H9 (cell line): ENCODE measurements around the gene MGMT. TPM values are rescaled to one million over a fixed set of nuclear protein-coding genes. Genes with fewer than 3 reads are reported as not detected.

Experiments used
- DNase-seq: peaks from one replicate; pipeline ENCODE4 v3.0.0-alpha.2; 2017
- H2AFZ ChIP-seq: one replicate; pipeline ENCODE4 v1.6.1; 2013; ENCODE audit warnings: mild to moderate bottlenecking, low read length, control low read depth, moderate library complexity
- H2AK5ac ChIP-seq: 2 replicates; pipeline ENCODE4 v1.6.1; 2013; ENCODE audit warnings: low read length, control low read depth, mixed read lengths; ENCODE audit not compliant: insufficient read length
- H2BK120ac ChIP-seq: one replicate; pipeline ENCODE4 v1.6.1; 2013; ENCODE audit warnings: low read depth, mild to moderate bottlenecking, low read length, control low read depth, inconsistent platforms; ENCODE audit not compliant: poor library complexity, severe bottlenecking
- H2BK12ac ChIP-seq: 2 replicates; pipeline ENCODE4 v1.6.1; 2013; ENCODE audit warnings: low read length, control low read depth, mixed read lengths, low read depth; ENCODE audit not compliant: insufficient read length
- H2BK15ac ChIP-seq: 2 replicates; pipeline ENCODE4 v1.6.1; 2013; ENCODE audit warnings: low read depth, low read length, control low read depth
- H2BK20ac ChIP-seq: one replicate; pipeline ENCODE4 v1.6.1; 2013; ENCODE audit warnings: low read depth, mild to moderate bottlenecking, low read length, control low read depth, inconsistent platforms; ENCODE audit not compliant: poor library complexity, severe bottlenecking
- H2BK5ac ChIP-seq: 2 replicates; pipeline ENCODE4 v1.6.1; 2013; ENCODE audit warnings: low read length, control low read depth, mixed read lengths; ENCODE audit not compliant: insufficient read length
- H3K14ac ChIP-seq: 2 replicates; pipeline ENCODE4 v1.6.1; 2013; ENCODE audit warnings: low read length, control low read depth; ENCODE audit not compliant: insufficient read depth
- H3K18ac ChIP-seq: 2 replicates; pipeline ENCODE4 v1.6.1; 2013; ENCODE audit warnings: low read depth, mild to moderate bottlenecking, mixed read lengths, low read length, control low read depth; ENCODE audit not compliant: insufficient read length
- H3K23ac ChIP-seq: 2 replicates; pipeline ENCODE4 v1.6.1; 2013; ENCODE audit warnings: low read length, control low read depth, mixed read lengths, low read depth; ENCODE audit not compliant: insufficient read length
- H3K23me2 ChIP-seq: 2 replicates; pipeline ENCODE4 v1.6.1; 2013; ENCODE audit warnings: low read depth, mild to moderate bottlenecking, mixed read lengths, low read length, control low read depth; ENCODE audit not compliant: insufficient read length, poor library complexity, severe bottlenecking
- H3K27ac ChIP-seq: 2 replicates; pipeline ENCODE4 v1.5.1; 2013; ENCODE audit warnings: low read length, control low read depth, mixed read lengths, low read depth; ENCODE audit not compliant: insufficient read length
- H3K27me3 ChIP-seq: 2 replicates; pipeline ENCODE4 v1.6.1; 2013; ENCODE audit warnings: low read length, control low read depth, inconsistent platforms; ENCODE audit not compliant: insufficient read depth
- H3K4ac ChIP-seq: 2 replicates; pipeline ENCODE4 v1.6.1; 2013; ENCODE audit warnings: low read depth, mild to moderate bottlenecking, control low read depth, inconsistent platforms, low read length, moderate library complexity
- H3K4me1 ChIP-seq: 2 replicates; pipeline ENCODE4 v1.6.1; 2013; ENCODE audit warnings: low read length, control low read depth, inconsistent platforms; ENCODE audit not compliant: insufficient read depth
- H3K4me2 ChIP-seq: 2 replicates; pipeline ENCODE4 v1.6.1; 2013; ENCODE audit warnings: low read length, control low read depth, mixed read lengths; ENCODE audit not compliant: insufficient read length, insufficient read depth
- H3K56ac ChIP-seq: 2 replicates; pipeline ENCODE4 v1.6.1; 2013; ENCODE audit warnings: low read depth, mild to moderate bottlenecking, mixed read lengths, low read length, control low read depth; ENCODE audit not compliant: insufficient read length
- H3K79me1 ChIP-seq: 2 replicates; pipeline ENCODE4 v1.6.1; 2013; ENCODE audit warnings: low read depth, mild to moderate bottlenecking, moderate library complexity, low read length, control low read depth, inconsistent platforms; ENCODE audit not compliant: insufficient read depth, poor library complexity, severe bottlenecking
- H3K79me2 ChIP-seq: 2 replicates; pipeline ENCODE4 v1.6.1; 2013; ENCODE audit warnings: low read length, control low read depth, inconsistent platforms; ENCODE audit not compliant: insufficient read depth
- H3K9ac ChIP-seq: 2 replicates; pipeline ENCODE4 v1.6.1; 2013; ENCODE audit warnings: low read length, control low read depth, mixed read lengths; ENCODE audit not compliant: insufficient read length; ENCODE audit errors: extremely low read depth
- H3K9me3 ChIP-seq: one replicate; pipeline ENCODE4 v1.6.1; 2013; ENCODE audit warnings: low read depth, low read length, inconsistent platforms; ENCODE audit not compliant: control insufficient read depth
- H3T11ph ChIP-seq: one replicate; pipeline ENCODE4 v1.6.1; 2013; ENCODE audit warnings: mild to moderate bottlenecking, low read length, control low read depth, inconsistent platforms
- H4K20me1 ChIP-seq: one replicate; pipeline ENCODE4 v1.6.1; 2013; ENCODE audit not compliant: control insufficient read depth, insufficient read length, insufficient read depth
- H4K5ac ChIP-seq: 2 replicates; pipeline ENCODE4 v1.6.1; 2013; ENCODE audit warnings: low read depth, mild to moderate bottlenecking, mixed read lengths, low read length, control low read depth; ENCODE audit not compliant: insufficient read length
- H4K8ac ChIP-seq: replicated peaks from 2 replicates; pipeline ENCODE4 v1.6.1; 2013; ENCODE audit warnings: low read length, control low read depth, mixed read lengths, low read depth; ENCODE audit not compliant: insufficient read length
- H4K91ac ChIP-seq: 2 replicates; pipeline ENCODE4 v1.6.1; 2013; ENCODE audit warnings: low read depth, mild to moderate bottlenecking, moderate library complexity, mixed read lengths, low read length, control low read depth; ENCODE audit not compliant: insufficient read length
- H3K27ac Mint-ChIP-seq, 3 experiments: 2 replicates in 2 of 3; 3 replicates in 1 of 3; pipeline ENCODE4 v1.8.0; 2020 to 2021; ENCODE audit warnings: mixed read lengths in 3 of 3, mild to moderate bottlenecking in 1 of 3, moderate library complexity in 1 of 3
- H3K27me3 Mint-ChIP-seq: 2 replicates; pipeline ENCODE4 v1.8.0; 2021; ENCODE audit warnings: low read depth, mild to moderate bottlenecking, moderate library complexity, mixed read lengths
- H3K36me3 Mint-ChIP-seq, 3 experiments: 2 replicates in 2 of 3; 3 replicates in 1 of 3; pipeline ENCODE4 v1.8.0; 2020 to 2021; ENCODE audit warnings: low read depth in 3 of 3, mixed read lengths in 3 of 3; ENCODE audit not compliant: insufficient read depth in 1 of 3
- H3K4me1 Mint-ChIP-seq, 2 experiments: 2 replicates each; pipeline ENCODE4 v1.8.0; 2020; ENCODE audit warnings: mixed read lengths in 2 of 2
- H3K4me3 Mint-ChIP-seq, 2 experiments: 2 replicates in 1 of 2; 3 replicates in 1 of 2; pipeline ENCODE4 v1.8.0; 2020 to 2021; ENCODE audit warnings: mild to moderate bottlenecking in 2 of 2, mixed read lengths in 2 of 2, moderate library complexity in 1 of 2
- H3K9me3 Mint-ChIP-seq, 2 experiments: 2 replicates in 1 of 2; 3 replicates in 1 of 2; pipeline ENCODE4 v1.8.0; 2020; ENCODE audit warnings: mild to moderate bottlenecking in 2 of 2, mixed read lengths in 2 of 2, moderate library complexity in 1 of 2
- WGBS: extraction: QIAGEN DNeasy Blood & Tissue Kit; methylation state at CpG from one replicate; pipeline ENCODE4 v1.1.7; 2013; ENCODE audit warnings: missing lambda C conversion rate, low lambda C conversion rate, mixed read lengths; ENCODE audit not compliant: insufficient read length; ENCODE audit errors: extremely low coverage; 5-methylcytosine and 5-hydroxymethylcytosine counted together
- total RNA-seq: library from RNA; stranded (reverse); gene quantifications from 2 replicates; pipeline ENCODE4 v1.2.1, GENCODE V29; 2021
- TF ChIP-seq, protein P1 (sequence below): fragments of 200-600 bp; sonication (generic); conservative IDR thresholded peaks from 3 replicates; pipeline ENCODE4 v1.8.0; 2021; ENCODE audit warnings: antibody characterized with exemption, mild to moderate bottlenecking

Gene MGMT
- total RNA-seq, 1 experiment from 2014 or later = 18.4 TPM

DNA sequence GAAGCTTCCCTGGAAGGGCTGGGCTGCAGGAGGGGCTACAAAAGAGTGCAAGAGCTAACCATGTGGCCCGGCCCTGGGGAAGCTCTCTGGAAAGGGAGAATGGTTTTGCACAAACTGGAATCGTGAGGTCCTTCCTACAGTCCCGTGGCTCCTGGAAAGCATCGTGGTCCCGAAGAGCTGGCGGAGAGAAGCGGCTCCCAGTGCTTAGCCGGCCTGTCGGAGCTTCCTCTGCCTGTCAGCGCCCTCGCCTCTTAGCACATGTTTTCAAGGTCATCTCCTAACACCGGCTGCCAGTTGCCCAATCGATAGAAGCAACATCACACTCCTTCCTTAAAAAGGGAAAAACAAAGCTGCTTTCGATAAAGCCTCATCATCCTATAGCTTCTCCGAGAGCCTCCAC is 42.1 kb upstream of the MGMT start:
- H3K9me3 ChIP-seq = no peaks in the 10 kb centered on the region
- no CpG with 5 or more reads among the region's 15 CpGs for WGBS
- H2BK120ac ChIP-seq = no peak overlapping the region
- H3T11ph ChIP-seq = no peak overlapping the region
- H4K91ac ChIP-seq = no peak overlapping the region
- no peak overlapping the region for H3K27ac ChIP-seq
- H3K18ac ChIP-seq = no peak overlapping the region
- no peak overlapping the region for H2BK20ac ChIP-seq
- H3K23ac ChIP-seq = no peak overlapping the region
- H3K9ac ChIP-seq = no peak overlapping the region
- H4K20me1 ChIP-seq = no peaks in the 10 kb centered on the region
- H3K14ac ChIP-seq = no peak overlapping the region
- no peaks in the 10 kb centered on the region for H3K4me1 ChIP-seq
- H2BK12ac ChIP-seq = no peak overlapping the region
- peaks cover 0 to 4% of the 10 kb centered on the region in 2 experiments; a peak in 1 of 4 replicates for H3K4me1 Mint-ChIP-seq
- no peaks in the 10 kb centered on the region for H3K23me2 ChIP-seq
- H3K79me2 ChIP-seq = no peaks in the 10 kb centered on the region
- H3K4ac ChIP-seq = no peak overlapping the region
- peaks cover 2% of the 10 kb centered on the region for H3K27me3 Mint-ChIP-seq
- H2BK15ac ChIP-seq = no peak overlapping the region
- no peak overlapping the region for H3K4me2 ChIP-seq
- H3K27ac Mint-ChIP-seq = no peak overlapping the region
- no peaks in the 10 kb centered on the region for H3K27me3 ChIP-seq
- no peak overlapping the region for H2AK5ac ChIP-seq
- no peak overlapping the region for H2AFZ ChIP-seq
- no peak for DNase-seq
- no peak overlapping the region for H3K56ac ChIP-seq
- H2BK5ac ChIP-seq = no peak overlapping the region
- H4K5ac ChIP-seq = no peak overlapping the region
- TF ChIP-seq, protein P1, sequence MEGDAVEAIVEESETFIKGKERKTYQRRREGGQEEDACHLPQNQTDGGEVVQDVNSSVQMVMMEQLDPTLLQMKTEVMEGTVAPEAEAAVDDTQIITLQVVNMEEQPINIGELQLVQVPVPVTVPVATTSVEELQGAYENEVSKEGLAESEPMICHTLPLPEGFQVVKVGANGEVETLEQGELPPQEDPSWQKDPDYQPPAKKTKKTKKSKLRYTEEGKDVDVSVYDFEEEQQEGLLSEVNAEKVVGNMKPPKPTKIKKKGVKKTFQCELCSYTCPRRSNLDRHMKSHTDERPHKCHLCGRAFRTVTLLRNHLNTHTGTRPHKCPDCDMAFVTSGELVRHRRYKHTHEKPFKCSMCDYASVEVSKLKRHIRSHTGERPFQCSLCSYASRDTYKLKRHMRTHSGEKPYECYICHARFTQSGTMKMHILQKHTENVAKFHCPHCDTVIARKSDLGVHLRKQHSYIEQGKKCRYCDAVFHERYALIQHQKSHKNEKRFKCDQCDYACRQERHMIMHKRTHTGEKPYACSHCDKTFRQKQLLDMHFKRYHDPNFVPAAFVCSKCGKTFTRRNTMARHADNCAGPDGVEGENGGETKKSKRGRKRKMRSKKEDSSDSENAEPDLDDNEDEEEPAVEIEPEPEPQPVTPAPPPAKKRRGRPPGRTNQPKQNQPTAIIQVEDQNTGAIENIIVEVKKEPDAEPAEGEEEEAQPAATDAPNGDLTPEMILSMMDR = no peak
- H3K9me3 Mint-ChIP-seq = no peaks in the 10 kb centered on the region
- H4K8ac ChIP-seq = no peak overlapping the region
- H3K36me3 Mint-ChIP-seq = no peaks in the 10 kb centered on the region
- no peak overlapping the region for H3K4me3 Mint-ChIP-seq
- no peaks in the 10 kb centered on the region for H3K79me1 ChIP-seq
